Adipocyte (in vitro differentiated cells): ENCODE data around the gene RPIA.
"Not testable (repeated sequence)": the region's sequence is repeated elsewhere in the genome, so short reads cannot be mapped to it uniquely, and the experiment has no call there.

Experiments used
- DNase-seq: peaks from one replicate; pipeline ENCODE4 v3.0.0-alpha.2; 2015; ENCODE audit warnings: low read depth
- H3K27me3 ChIP-seq: replicated peaks from 2 replicates; pipeline ENCODE4 v1.7.0; 2013; ENCODE audit warnings: mild to moderate bottlenecking, low read length, moderate library complexity; ENCODE audit not compliant: control insufficient read depth, insufficient read depth
- H3K36me3 ChIP-seq: 2 replicates; pipeline ENCODE4 v1.7.0; 2013; ENCODE audit warnings: low read length, mild to moderate bottlenecking, moderate library complexity; ENCODE audit not compliant: control insufficient read depth, insufficient read depth, severe bottlenecking
- H3K4me1 ChIP-seq: 2 replicates; pipeline ENCODE4 v1.7.0; 2013; ENCODE audit warnings: mild to moderate bottlenecking, low read length, moderate library complexity; ENCODE audit not compliant: control insufficient read depth, insufficient read depth
- H3K4me3 ChIP-seq: 2 replicates; pipeline ENCODE4 v1.7.0; 2013; ENCODE audit warnings: mild to moderate bottlenecking, low read length, moderate library complexity
- H3K9ac ChIP-seq: 2 replicates; pipeline ENCODE4 v1.7.0; 2013; ENCODE audit warnings: mild to moderate bottlenecking, low read length, moderate library complexity
- H3K9me3 ChIP-seq: 2 replicates; pipeline ENCODE4 v1.7.0; 2013; ENCODE audit warnings: mild to moderate bottlenecking, low read length, moderate library complexity; ENCODE audit not compliant: control insufficient read depth

Gene RPIA

DNA sequence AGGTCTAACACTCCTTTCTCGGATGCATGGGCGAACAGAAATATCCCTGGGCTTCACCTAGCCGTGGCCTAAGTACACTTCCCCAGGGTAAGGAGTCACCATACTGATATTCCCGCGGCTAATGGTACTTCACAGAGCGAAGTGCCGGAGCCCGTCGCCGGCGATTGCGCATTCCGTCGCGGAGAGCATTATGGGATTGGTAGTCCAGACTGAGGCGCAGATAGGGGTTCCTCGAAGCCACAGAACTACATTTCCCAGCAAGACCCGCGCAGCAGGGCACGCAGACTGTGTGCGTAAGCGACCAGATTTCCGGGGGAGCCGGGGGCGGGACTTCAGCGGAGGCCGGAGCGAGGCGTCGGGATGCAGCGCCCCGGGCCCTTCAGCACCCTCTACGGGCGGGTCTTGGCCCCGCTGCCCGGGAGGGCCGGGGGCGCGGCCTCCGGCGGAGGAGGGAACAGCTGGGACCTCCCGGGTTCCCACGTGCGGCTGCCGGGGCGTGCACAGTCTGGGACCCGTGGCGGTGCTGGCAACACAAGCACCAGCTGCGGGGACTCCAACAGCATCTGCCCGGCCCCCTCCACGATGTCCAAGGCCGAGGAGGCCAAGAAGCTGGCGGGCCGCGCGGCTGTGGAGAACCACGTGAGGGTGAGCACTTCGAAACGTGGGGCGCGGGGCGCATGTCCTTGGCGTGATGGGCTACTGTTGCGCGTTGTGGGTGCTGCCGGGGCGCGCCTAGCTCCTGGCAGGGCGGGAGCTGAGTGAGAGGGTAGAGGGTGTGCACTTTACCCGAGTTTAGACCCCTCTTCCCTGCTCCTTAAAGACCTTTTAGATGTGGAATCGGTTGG, at the start of gene RPIA:
TSS of gene RPIA (plus strand) at position 335 of the 845 bp plus-strand sequence. CDS start at position 361, 26 bp downstream.
- no peaks in the 10 kb centered on the region for H3K36me3 ChIP-seq
- no peaks in the 10 kb centered on the region for H3K27me3 ChIP-seq

GRCh38 chr2:88642278-88642677, 49.2 kb upstream of the RPIA start:
- H3K9ac ChIP-seq = no peak overlapping the region
- H3K4me1 ChIP-seq = peaks cover 5% of the 10 kb centered on the region
- no peaks in the 10 kb centered on the region for H3K27me3 ChIP-seq
- H3K9me3 ChIP-seq = peaks cover 10% of the 10 kb centered on the region
- H3K36me3 ChIP-seq = no peaks in the 10 kb centered on the region
- no peak for DNase-seq
- no peak overlapping the region for H3K4me3 ChIP-seq

More for the DNA sequence above, at the start of gene RPIA:
- H3K4me1 ChIP-seq = peaks cover 29% of the 10 kb centered on the region
- H3K9me3 ChIP-seq = no peaks in the 10 kb centered on the region
- DNase-seq = peak; percentile 100
- peak within 1 kb of the TSS; percentile 83 for H3K9ac ChIP-seq
- H3K4me3 ChIP-seq = peak within 1 kb of the TSS; percentile 86

DNA sequence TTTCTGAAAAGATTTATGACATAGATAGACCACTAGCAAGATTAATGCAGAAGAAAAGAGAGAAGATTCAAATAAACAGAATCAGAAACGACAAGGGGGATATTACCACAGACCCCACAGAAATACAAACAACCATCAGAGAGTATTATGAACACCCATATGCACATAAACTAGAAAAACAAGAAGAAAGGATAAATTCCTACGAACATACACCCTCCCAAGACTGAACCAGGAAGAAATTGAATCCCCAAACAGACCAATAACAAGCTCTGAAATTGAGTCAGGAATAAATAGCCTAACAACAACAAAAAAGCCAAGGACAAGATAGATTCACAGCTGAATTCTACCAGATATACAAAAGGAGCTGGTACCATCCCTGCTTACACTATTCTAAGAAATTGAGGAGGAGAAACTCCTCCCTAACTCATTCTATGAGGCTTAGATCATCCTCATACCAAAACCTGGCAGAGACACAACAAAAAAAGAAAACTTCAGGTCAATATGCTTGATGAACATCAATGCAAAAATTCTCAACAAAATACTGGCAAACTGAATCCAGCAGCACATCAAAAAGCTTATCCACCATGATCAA, 46.1 kb upstream of the RPIA start:
- H3K27me3 ChIP-seq, H3K4me1 ChIP-seq, H3K9ac ChIP-seq, DNase-seq, H3K4me3 ChIP-seq, H3K9me3 ChIP-seq, H3K36me3 ChIP-seq: not testable (repeated sequence)

GRCh38 chr2:88651646-88652045, 39.8 kb upstream of the RPIA start:
- no peaks in the 10 kb centered on the region for H3K9me3 ChIP-seq
- H3K36me3 ChIP-seq = no peaks in the 10 kb centered on the region
- DNase-seq = no peak
- peaks cover 15% of the 10 kb centered on the region for H3K4me1 ChIP-seq
- no peaks in the 10 kb centered on the region for H3K27me3 ChIP-seq
- no peak overlapping the region for H3K9ac ChIP-seq
- no peak overlapping the region for H3K4me3 ChIP-seq

GRCh38 chr2:88654714-88655113, 36.8 kb upstream of the RPIA start:
- Histone ChIP-seq H3K4me3 (no peak overlapping the region), H3K27me3 (no peaks in the 10 kb centered on the region), H3K9me3 (no peaks in the 10 kb centered on the region), H3K9ac (no peak overlapping the region), H3K4me1 (peaks cover 42% of the 10 kb centered on the region), H3K36me3 (no peaks in the 10 kb centered on the region)
- no peak for DNase-seq

GRCh38 chr2:88656690-88657089, 34.8 kb upstream of the RPIA start:
- H3K4me3 ChIP-seq = peak overlapping the region; percentile 55
- H3K36me3 ChIP-seq = no peaks in the 10 kb centered on the region
- H3K4me1 ChIP-seq = peaks cover 48% of the 10 kb centered on the region
- no peaks in the 10 kb centered on the region for H3K9me3 ChIP-seq
- peak; percentile 63 for DNase-seq
- H3K27me3 ChIP-seq = no peaks in the 10 kb centered on the region
- H3K9ac ChIP-seq = peak overlapping the region; percentile 53

- no peaks in the 10 kb centered on the region for H3K9me3 ChIP-seq
- H3K4me3 ChIP-seq = no peak overlapping the region
- H3K9ac ChIP-seq = peak overlapping the region; percentile 53
- H3K4me1 ChIP-seq = peaks cover 48% of the 10 kb centered on the region
- no peaks in the 10 kb centered on the region for H3K36me3 ChIP-seq
- no peaks in the 10 kb centered on the region for H3K27me3 ChIP-seq
- peak; percentile 45 for DNase-seq
Observed at GRCh38 chr2:88657131-88657530, 34.3 kb upstream of the RPIA start.

- Histone ChIP-seq H3K9ac (peak overlapping the region; percentile 71), H3K4me1 (peaks cover 48% of the 10 kb centered on the region)
Observed at GRCh38 chr2:88658326-88658725, 33.1 kb upstream of the RPIA start.

DNA sequence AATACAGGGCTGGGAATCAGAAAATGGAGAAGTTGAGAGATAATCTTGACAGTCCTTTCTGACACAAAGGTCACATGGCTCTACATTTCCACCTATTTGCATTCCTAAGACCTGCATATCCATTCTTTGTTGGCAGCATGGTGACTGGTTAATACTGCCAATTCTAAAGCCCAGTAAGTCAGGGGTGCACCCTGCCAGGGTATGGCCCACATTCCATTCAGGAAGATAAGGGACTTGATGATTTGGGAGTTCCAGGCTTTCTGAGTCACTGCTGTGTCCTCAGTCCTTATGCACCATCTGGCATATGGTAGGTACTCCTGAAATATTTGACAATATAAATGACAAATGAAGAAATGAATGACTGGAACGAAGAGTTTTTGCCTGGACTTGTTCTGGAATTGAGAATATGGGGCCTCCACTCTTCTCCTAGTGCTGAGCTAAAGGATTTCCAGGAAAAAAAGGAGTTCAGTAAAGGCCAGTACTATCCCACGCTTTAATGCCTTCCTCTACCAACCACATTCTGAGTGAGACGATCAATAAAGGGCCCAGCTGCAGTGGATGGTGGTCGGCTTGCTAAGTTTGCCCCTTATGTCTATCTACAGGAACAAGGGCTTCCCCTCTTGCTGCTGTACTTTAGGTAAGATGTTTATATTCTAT, 32.5 kb upstream of the RPIA start:
- peak overlapping the region; percentile 68 for H3K4me3 ChIP-seq

More at GRCh38 chr2:88658326-88658725, 33.1 kb upstream of the RPIA start:
- Histone ChIP-seq H3K4me3 (peak overlapping the region; percentile 68), H3K36me3 (no peaks in the 10 kb centered on the region), H3K9me3 (no peaks in the 10 kb centered on the region), H3K27me3 (no peaks in the 10 kb centered on the region)
- peak; percentile 70 for DNase-seq

DNA sequence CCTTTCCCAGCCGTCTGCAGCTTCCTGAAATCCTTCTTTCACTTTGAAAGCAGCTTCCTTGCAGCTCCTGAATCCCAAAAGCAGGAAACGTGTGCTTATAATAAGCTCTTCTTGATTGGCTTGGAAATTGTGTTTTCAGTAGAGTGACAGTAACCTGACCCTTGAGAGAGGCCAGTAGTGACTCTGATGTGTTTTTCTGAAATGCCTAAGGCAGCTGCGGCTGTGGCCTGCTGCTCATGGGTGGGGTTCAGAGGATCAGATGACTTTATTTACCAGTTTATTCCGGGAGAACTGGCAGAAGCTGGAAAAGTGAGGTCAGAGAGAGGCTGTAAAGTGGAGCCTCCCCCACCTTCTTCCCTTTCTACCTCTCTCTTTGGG, 31.9 kb upstream of the RPIA start:
- H3K36me3 ChIP-seq = no peaks in the 10 kb centered on the region
- DNase-seq = peak; percentile 79
- H3K4me1 ChIP-seq = peaks cover 48% of the 10 kb centered on the region
- no peaks in the 10 kb centered on the region for H3K9me3 ChIP-seq
- H3K4me3 ChIP-seq = peak overlapping the region; percentile 68
- no peaks in the 10 kb centered on the region for H3K27me3 ChIP-seq
- H3K9ac ChIP-seq = peak overlapping the region; percentile 71

More for the DNA sequence above, 32.5 kb upstream of the RPIA start:
- Histone ChIP-seq H3K9ac (peak overlapping the region; percentile 71), H3K9me3 (no peaks in the 10 kb centered on the region), H3K36me3 (no peaks in the 10 kb centered on the region), H3K27me3 (no peaks in the 10 kb centered on the region), H3K4me1 (peaks cover 48% of the 10 kb centered on the region)
- peak; percentile 52 for DNase-seq

GRCh38 chr2:88660622-88661021, 30.9 kb upstream of the RPIA start:
- Histone ChIP-seq H3K4me1 (peaks cover 39% of the 10 kb centered on the region), H3K9ac (no peak overlapping the region), H3K9me3 (no peaks in the 10 kb centered on the region), H3K27me3 (no peaks in the 10 kb centered on the region), H3K36me3 (no peaks in the 10 kb centered on the region), H3K4me3 (no peak overlapping the region)
- no peak for DNase-seq
